SH-SY5Y (cell line): ENCODE results near the gene INPP4B.

Experiments used
- GATA2 ChIP-seq: IDR thresholded peaks from 2 replicates; pipeline ENCODE4 v1.6.1; 2011; ENCODE audit warnings: mild to moderate bottlenecking, low read depth, low read length
- GATA3 ChIP-seq: IDR thresholded peaks from 2 replicates; pipeline ENCODE4 v1.6.1; 2011; ENCODE audit warnings: low read depth, mild to moderate bottlenecking, low read length, moderate library complexity

DNA sequence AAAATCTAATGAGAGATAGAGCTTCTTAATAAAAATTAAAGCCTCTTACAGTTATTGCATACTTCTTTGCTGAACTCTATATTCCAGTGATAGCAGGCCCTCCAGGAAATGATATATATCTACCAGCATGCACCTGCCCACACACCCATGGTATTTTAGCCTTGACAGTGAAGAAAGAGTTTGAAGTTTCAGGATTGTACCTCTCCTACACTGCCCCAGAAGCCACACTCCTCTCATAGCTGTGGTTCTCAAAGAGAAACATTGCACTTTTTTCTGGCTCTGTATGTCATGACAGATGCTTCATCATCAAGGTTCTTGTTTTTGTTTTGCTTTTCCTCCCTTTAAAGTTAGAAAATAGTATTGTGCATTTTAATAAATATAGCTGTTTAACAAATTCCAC is 34.0 kb downstream of the INPP4B start:
- TF ChIP-seq GATA3 (no peak), GATA2 (no peak)
